HCT116 (cell line): ENCODE measurements around the gene ZBTB47. TPM values are rescaled to one million over a fixed set of nuclear protein-coding genes. Genes with fewer than 3 reads are reported as not detected.

Experiments
- ATAC-seq: fragments of 200-7000 bp; cut with Tn5 transposase; 2 replicates; pipeline ENCODE4 v1.9.1; 2020; ENCODE audit warnings: mild to moderate bottlenecking, moderate library complexity
- BruUV-seq: library from RNA; stranded (reverse); fragments of 400-500 nt; replicated peaks from 2 replicates; lab custom pipeline; 2021; lab: Mats Ljungman, UMichigan
- CTCF ChIA-PET: fragments of 300-600 bp; sonication (Branson Sonifier 250); formaldehyde crosslinking; loops from one replicate; lab custom pipeline; 2021; ENCODE audit warnings: antibody characterized with exemption; lab: Charles Lee
- POLR2A ChIA-PET: fragments of 300-600, 350-600 bp; sonication (Branson Sonifier 250); formaldehyde crosslinking; loops from one replicate; lab custom pipeline; 2021; ENCODE audit warnings: antibody characterized with exemption; lab: Charles Lee
- RAD21 ChIA-PET, 2 experiments: fragments of 300-600 bp; sonication (Branson Sonifier 250); formaldehyde crosslinking; loops; one replicate each; lab custom pipeline; 2023; ENCODE audit warnings: low total read pairs in 2 of 2; ENCODE audit not compliant: uncharacterized antibody in 2 of 2, unreplicated experiment in 2 of 2, low non-redundant PET in 1 of 2; lab: Charles Lee
- DNase-seq: peaks from one replicate; pipeline ENCODE4 v3.0.0-alpha.2; 2010; ENCODE audit warnings: low read depth, low spot score
- H2AFZ ChIP-seq: fragments of 200-600 bp; shearing (Covaris generic), sonication (generic); 2 replicates; pipeline ENCODE4 v1.6.1; 2017; ENCODE audit warnings: low read depth, mixed run types, mixed read lengths, antibody characterized with exemption, low read length; ENCODE audit not compliant: poor library complexity, severe bottlenecking
- H3K27ac ChIP-seq: 2 replicates; pipeline ENCODE4 v1.5.1; 2012; ENCODE audit warnings: low read depth, low read length
- H3K27me3 ChIP-seq: fragments of 200-600 bp; sonication (generic); 2 replicates; pipeline ENCODE4 v1.6.1; 2016; ENCODE audit warnings: mixed run types, low read length, mixed read lengths; ENCODE audit not compliant: insufficient read depth
- H3K36me3 ChIP-seq, 2 experiments: fragments of 200-500 bp in 1 of 2; fragments of 200-600 bp in 1 of 2; sonication (Bioruptor generic) in 1 of 2; sonication (generic) in 1 of 2; 2 replicates each; pipeline versions ENCODE4 v1.5.1 to v1.6.1; 2014 to 2016; ENCODE audit warnings: low read length in 2 of 2, inconsistent platforms in 1 of 2, mixed read lengths in 1 of 2, mixed run types in 1 of 2; ENCODE audit not compliant: insufficient read depth in 2 of 2, control insufficient read depth in 1 of 2
- H3K4me1 ChIP-seq, 2 experiments: fragments of 200-600 bp in 1 of 2; sonication (generic) in 1 of 2; 2 replicates each; pipeline versions ENCODE4 v1.5.1 to v1.6.1; 2012 to 2017; ENCODE audit warnings: low read length in 2 of 2, inconsistent platforms in 1 of 2, mild to moderate bottlenecking in 1 of 2, mixed read lengths in 1 of 2, mixed run types in 1 of 2, moderate library complexity in 1 of 2; ENCODE audit not compliant: insufficient read depth in 2 of 2, control insufficient read depth in 1 of 2
- H3K4me2 ChIP-seq: fragments of 200-600 bp; sonication (generic); 2 replicates; pipeline ENCODE4 v1.6.1; 2017; ENCODE audit warnings: mixed run types, low read length, mixed read lengths
- H3K4me3 ChIP-seq, 2 experiments: fragments of 200-600 bp in 1 of 2; sonication (generic) in 1 of 2; replicated peaks in 1 of 2; 2 replicates each; pipeline ENCODE4 v1.5.1; 2011 to 2016; ENCODE audit warnings: low read length in 2 of 2, control low read depth in 1 of 2, low read depth in 1 of 2, mild to moderate bottlenecking in 1 of 2, mixed read lengths in 1 of 2, mixed run types in 1 of 2
- H3K79me2 ChIP-seq: fragments of 200-600 bp; sonication (generic); 2 replicates; pipeline ENCODE4 v1.6.1; 2017; ENCODE audit warnings: mild to moderate bottlenecking, mixed run types, low read length, moderate library complexity, mixed read lengths; ENCODE audit not compliant: insufficient read depth
- H3K9ac ChIP-seq: fragments of 200-600 bp; sonication (generic); 2 replicates; pipeline ENCODE4 v1.6.1; 2016; ENCODE audit warnings: low read length, mixed read lengths
- H3K9me2 ChIP-seq: fragments of 200-600 bp; sonication (generic), shearing (Covaris generic); 2 replicates; pipeline ENCODE4 v1.6.1; 2017; ENCODE audit warnings: mixed run types, mild to moderate bottlenecking, moderate library complexity; ENCODE audit not compliant: insufficient read depth
- H3K9me3 ChIP-seq, 2 experiments: fragments of 200-500 bp in 1 of 2; fragments of 200-600 bp in 1 of 2; sonication (Bioruptor generic) in 1 of 2; sonication (generic) in 1 of 2; 2 replicates each; pipeline ENCODE4 v1.6.1; 2014 to 2017; ENCODE audit warnings: low read length in 2 of 2, mixed read lengths in 2 of 2, inconsistent platforms in 1 of 2, low read depth in 1 of 2, mild to moderate bottlenecking in 1 of 2, mixed run types in 1 of 2, moderate library complexity in 1 of 2; ENCODE audit not compliant: control insufficient read depth in 1 of 2, insufficient read depth in 1 of 2
- H4K20me1 ChIP-seq: fragments of 200-600 bp; sonication (generic), shearing (Covaris generic); 2 replicates; pipeline ENCODE4 v1.6.1; 2017; ENCODE audit warnings: mixed run types, mild to moderate bottlenecking, moderate library complexity; ENCODE audit not compliant: insufficient read depth
- ELF1 ChIP-seq: IDR thresholded peaks from 2 replicates; pipeline ENCODE4 v1.6.1; 2012; ENCODE audit warnings: low read depth, borderline replicate concordance
- JUND ChIP-seq: IDR thresholded peaks from 2 replicates; pipeline ENCODE4 v1.6.1; 2012
- MAX ChIP-seq: IDR thresholded peaks from 2 replicates; pipeline ENCODE4 v1.6.1; 2012
- POLR2A ChIP-seq: IDR thresholded peaks from 2 replicates; pipeline ENCODE4 v1.7.0; 2011; ENCODE audit warnings: borderline replicate concordance; ENCODE audit not compliant: insufficient read depth, insufficient read length; ENCODE audit errors: extremely low read depth
- POLR2AphosphoS5 ChIP-seq: IDR thresholded peaks from 2 replicates; pipeline ENCODE4 v1.6.1; 2011; ENCODE audit warnings: mild to moderate bottlenecking, low read depth, low read length, moderate library complexity
- RAD21 ChIP-seq: IDR thresholded peaks from 2 replicates; pipeline ENCODE4 v1.6.1; 2012; ENCODE audit warnings: low read depth, mild to moderate bottlenecking
- REST ChIP-seq: IDR thresholded peaks from 2 replicates; pipeline ENCODE4 v1.6.1; 2012; ENCODE audit warnings: low read depth
- SIN3A ChIP-seq: IDR thresholded peaks from 2 replicates; pipeline ENCODE4 v1.6.1; 2012; ENCODE audit warnings: low read depth
- SP1 ChIP-seq: IDR thresholded peaks from 2 replicates; pipeline ENCODE4 v1.6.1; 2012; ENCODE audit warnings: low read depth
- TCF7L2 ChIP-seq: IDR thresholded peaks from 2 replicates; pipeline ENCODE4 v1.7.0; 2011; ENCODE audit warnings: borderline replicate concordance, inconsistent platforms; ENCODE audit not compliant: insufficient read depth, insufficient read length; ENCODE audit errors: extremely low read depth
- YY1 ChIP-seq: IDR thresholded peaks from 2 replicates; pipeline ENCODE4 v1.6.1; 2011; ENCODE audit warnings: low read length, low read depth, moderate library complexity, mild to moderate bottlenecking; ENCODE audit not compliant: insufficient replicate concordance; ENCODE audit errors: extremely low read depth
- ZNF274 ChIP-seq: fragments of 200-500 bp; sonication (Bioruptor generic); IDR thresholded peaks from 2 replicates; pipeline ENCODE4 v1.6.1; 2014; ENCODE audit warnings: mild to moderate bottlenecking, low read depth, low read length, inconsistent platforms
- intact Hi-C: fragments of 100-400 bp; cut with micrococcal nuclease; formaldehyde crosslinking; loops from 2 replicates; pipeline ENCODE4 v1.10.0; 2022
- total RNA-seq: library from RNA; stranded (reverse); gene quantifications from one replicate; pipeline ENCODE4 v1.2.1, GENCODE V29; 2021; ENCODE audit not compliant: unreplicated experiment

Gene ZBTB47
- total RNA-seq, 1 experiment from 2014 or later: 6.3 TPM

GRCh38 chr3:42704136-42704841, 50.8 kb downstream of the ZBTB47 start:
- H3K27me3 ChIP-seq: no peaks in the 10 kb centered on the region
- no peak overlapping the region for H3K4me2 ChIP-seq
- BruUV-seq: no TSS peak
- CTCF ChIA-PET: no interaction called here
- ATAC-seq: no peak
- no peak overlapping the region for H2AFZ ChIP-seq
- no peak for DNase-seq
- POLR2A ChIA-PET: no interaction called here
- no peaks in the 10 kb centered on the region for H3K4me1 ChIP-seq
- intact Hi-C loops: no loop called here
- H3K9ac ChIP-seq: no peak overlapping the region
- H3K4me3 ChIP-seq: no peak overlapping the region
- no peak overlapping the region for H3K27ac ChIP-seq
- RAD21 ChIA-PET: no interaction called here
- no peaks in the 10 kb centered on the region for H3K36me3 ChIP-seq
- TF ChIP-seq ELF1 (no peak), JUND (no peak), ZNF274 (no peak)
- TF ChIP-seq, all 23 proteins: peak for 0
- H4K20me1 ChIP-seq: no peaks in the 10 kb centered on the region
- H3K79me2 ChIP-seq: no peaks in the 10 kb centered on the region
- no peaks in the 10 kb centered on the region for H3K9me3 ChIP-seq
- no peaks in the 10 kb centered on the region for H3K9me2 ChIP-seq

- no peak for ATAC-seq
- Histone ChIP-seq H3K4me2 (no peak overlapping the region), H3K36me3 (no peaks in the 10 kb centered on the region), H3K9me2 (no peaks in the 10 kb centered on the region), H3K9me3 (no peaks in the 10 kb centered on the region), H3K4me1 (no peaks in the 10 kb centered on the region), H4K20me1 (no peaks in the 10 kb centered on the region), H2AFZ (no peak overlapping the region), H3K9ac (no peak overlapping the region), H3K79me2 (no peaks in the 10 kb centered on the region), H3K27ac (no peak overlapping the region), H3K27me3 (no peaks in the 10 kb centered on the region), H3K4me3 (no peak overlapping the region)
- DNase-seq: no peak
- RAD21 ChIA-PET: no interaction called here
- TF ChIP-seq SP1: no peak
- no peak for TF ChIP-seq REST
- no peak for TF ChIP-seq POLR2A
- no peak for TF ChIP-seq JUND
- TF ChIP-seq SIN3A: no peak
- no peak for TF ChIP-seq RAD21
- TF ChIP-seq ZNF274: no peak
- TF ChIP-seq YY1: no peak
- no peak for TF ChIP-seq TCF7L2
- no peak for TF ChIP-seq MAX
- no peak for TF ChIP-seq POLR2AphosphoS5
- POLR2A ChIA-PET: no interaction called here
- CTCF ChIA-PET: no interaction called here
- intact Hi-C loops: no loop called here
- no TSS peak for BruUV-seq
Observed at GRCh38 chr3:42705058-42705767, 51.7 kb downstream of the ZBTB47 start.
